A549 (cell line): ENCODE data around the gene RYR1. TPM values are rescaled to one million over a fixed set of nuclear protein-coding genes. Genes with fewer than 3 reads are reported as not detected.

ENCODE experiments used
- ATAC-seq, 2 experiments: fragments of 200-7000 bp in 1 of 2; fragments of >200 bp in 1 of 2; cut with Nextera tagmentation in 1 of 2; cut with Tn5 transposase in 1 of 2; 3 replicates each; pipeline versions ENCODE4 v1.8.0 to v1.9.1; 2018 to 2020; ENCODE audit warnings: mild to moderate bottlenecking in 1 of 2, moderate library complexity in 1 of 2
- CTCF ChIA-PET: fragments of 300-600 bp; sonication (Branson Sonifier 250); formaldehyde crosslinking; extraction: SDS; loops from one replicate; lab custom pipeline; 2021; ENCODE audit warnings: antibody characterized with exemption, inconsistent platforms; lab: Yijun Ruan, JAX
- POLR2A ChIA-PET: fragments of 350-600 bp; formaldehyde crosslinking; extraction: SDS; loops from one replicate; lab custom pipeline; 2021; ENCODE audit warnings: antibody characterized with exemption, inconsistent platforms; lab: Yijun Ruan, JAX
- DNase-seq, 2 experiments: peaks; one replicate each; pipeline versions ENCODE4 v3.0.0 to v3.0.0-alpha.2; 2011 to 2016; ENCODE audit warnings: low read depth in 1 of 2, low spot score in 1 of 2
- FAIRE-seq: peaks from 2 replicates; lab custom pipeline; 2011; peaks lifted over from hg19 to GRCh38; lab: Jason Lieb, UNC
- H3K27ac ChIP-seq, 2 experiments: fragments of >200 bp; sonication (Bioruptor Twin); formaldehyde crosslinking; 3 replicates each; pipeline ENCODE4 v1.5.1; 2016 to 2017
- H3K4me1 ChIP-seq: fragments of >200 bp; sonication (Bioruptor Twin); formaldehyde crosslinking; 3 replicates; pipeline ENCODE4 v1.6.1; 2016
- H3K4me2 ChIP-seq: fragments of >200 bp; sonication (Bioruptor Twin); formaldehyde crosslinking; 3 replicates; pipeline ENCODE4 v1.6.1; 2016
- H3K4me3 ChIP-seq: fragments of >200 bp; sonication (Bioruptor Twin); formaldehyde crosslinking; 3 replicates; pipeline ENCODE4 v1.5.1; 2016
- H3K9me3 ChIP-seq: fragments of >200 bp; sonication (Bioruptor Twin); formaldehyde crosslinking; 3 replicates; pipeline ENCODE4 v1.6.1; 2016
- ATOH8 ChIP-seq: fragments of 250-450 bp; sonication (Bioruptor Pico); IDR thresholded peaks from 2 replicates; pipeline ENCODE4 v1.5.0; 2020; ENCODE audit warnings: low read depth, mild to moderate bottlenecking, moderate library complexity
- CEBPB ChIP-seq, 2 experiments: fragments of >200 bp in 1 of 2; sonication (Bioruptor Twin) in 1 of 2; formaldehyde crosslinking in 1 of 2; IDR thresholded peaks; 2 replicates each; pipeline ENCODE4 v1.6.1; 2012 to 2016
- CHD4 ChIP-seq: fragments of 200-600 bp; sonication (generic); IDR thresholded peaks from 2 replicates; pipeline ENCODE4 v1.6.1; 2016; ENCODE audit warnings: antibody characterized with exemption, mild to moderate bottlenecking, borderline replicate concordance
- EHMT2 ChIP-seq: fragments of 200-600 bp; sonication (generic); IDR thresholded peaks from 2 replicates; pipeline ENCODE4 v1.6.1; 2016; ENCODE audit warnings: antibody characterized with exemption, low read depth, mild to moderate bottlenecking, moderate library complexity
- EP300 ChIP-seq, 2 experiments: fragments of >200 bp; sonication (Bioruptor Twin); formaldehyde crosslinking; IDR thresholded peaks; 2 replicates in 1 of 2; 3 replicates in 1 of 2; pipeline ENCODE4 v1.6.1; 2016 to 2017
- FOSL2 ChIP-seq, 2 experiments: fragments of 450-650 bp in 1 of 2; fragments of >200 bp in 1 of 2; sonication (Bioruptor Twin) in 1 of 2; formaldehyde crosslinking; IDR thresholded peaks; 2 replicates each; pipeline versions ENCODE4 v1.5.0 to v1.6.1; 2016 to 2020; ENCODE audit warnings: mild to moderate bottlenecking in 1 of 2, moderate library complexity in 1 of 2
- FOXS1 ChIP-seq: fragments of 250-450 bp; sonication (Bioruptor Pico); IDR thresholded peaks from 2 replicates; pipeline ENCODE4 v1.5.0; 2020; ENCODE audit warnings: mild to moderate bottlenecking, moderate library complexity
- GATA3 ChIP-seq: IDR thresholded peaks from 2 replicates; pipeline ENCODE4 v1.6.1; 2012; ENCODE audit warnings: borderline replicate concordance
- HMGXB4 ChIP-seq: fragments of 250-450 bp; sonication (Bioruptor Pico); IDR thresholded peaks from 2 replicates; pipeline ENCODE4 v1.5.0; 2021; ENCODE audit warnings: mild to moderate bottlenecking, moderate library complexity, borderline replicate concordance
- HOXA7 ChIP-seq: fragments of 250-450 bp; sonication (Bioruptor Pico); IDR thresholded peaks from 2 replicates; pipeline ENCODE4 v1.5.0; 2020; ENCODE audit warnings: mild to moderate bottlenecking, moderate library complexity
- HOXB13 ChIP-seq: fragments of 250-450 bp; sonication (Bioruptor Pico); IDR thresholded peaks from 2 replicates; pipeline ENCODE4 v1.5.0; 2020; ENCODE audit warnings: low read depth, mild to moderate bottlenecking, moderate library complexity
- HOXB5 ChIP-seq: fragments of 250-450 bp; sonication (Bioruptor Pico); IDR thresholded peaks from 2 replicates; pipeline ENCODE4 v1.5.0; 2020; ENCODE audit warnings: mild to moderate bottlenecking, moderate library complexity
- KDM1A ChIP-seq: fragments of 200-600 bp; sonication (generic); IDR thresholded peaks from 2 replicates; pipeline ENCODE4 v1.6.1; 2016; ENCODE audit warnings: low read depth, mild to moderate bottlenecking
- MAFK ChIP-seq: fragments of 450-650 bp; IDR thresholded peaks from 2 replicates; pipeline ENCODE4 v1.6.1; 2014; ENCODE audit not compliant: partially characterized antibody
- MAX ChIP-seq: IDR thresholded peaks from 2 replicates; pipeline ENCODE4 v1.6.1; 2012
- NPAS2 ChIP-seq: fragments of 250-450 bp; sonication (Bioruptor Pico); IDR thresholded peaks from 2 replicates; pipeline ENCODE4 v1.8.0; 2022; ENCODE audit warnings: mild to moderate bottlenecking, moderate library complexity, borderline replicate concordance
- NR3C1 ChIP-seq: fragments of >200 bp; sonication (Bioruptor Twin); formaldehyde crosslinking; IDR thresholded peaks from 3 replicates; pipeline ENCODE4 v1.6.1; 2017
- PBX3 ChIP-seq: IDR thresholded peaks from 2 replicates; pipeline ENCODE4 v1.6.1; 2012
- POLR2A ChIP-seq: IDR thresholded peaks from 2 replicates; pipeline ENCODE4 v1.6.1; 2012; ENCODE audit warnings: mild to moderate bottlenecking, low read length
- RARB ChIP-seq: fragments of 250-450 bp; sonication (Bioruptor Pico); IDR thresholded peaks from 2 replicates; pipeline ENCODE4 v1.8.0; 2021; ENCODE audit warnings: mild to moderate bottlenecking, moderate library complexity
- RNF2 ChIP-seq: fragments of 200-600 bp; sonication (generic); IDR thresholded peaks from 2 replicates; pipeline ENCODE4 v1.6.1; 2016; ENCODE audit warnings: low read depth, mild to moderate bottlenecking, antibody characterized with exemption, moderate library complexity, borderline replicate concordance
- SREBF2 ChIP-seq: fragments of 450-650 bp; IDR thresholded peaks from 2 replicates; pipeline ENCODE4 v1.6.1; 2014; ENCODE audit warnings: mild to moderate bottlenecking, moderate library complexity
- TFCP2L1 ChIP-seq: fragments of 250-450 bp; sonication (Bioruptor Pico); IDR thresholded peaks from 2 replicates; pipeline ENCODE4 v1.5.0; 2021; ENCODE audit warnings: mild to moderate bottlenecking
- USF2 ChIP-seq: fragments of 450-650 bp; IDR thresholded peaks from 2 replicates; pipeline ENCODE4 v1.6.1; 2014; ENCODE audit warnings: antibody characterized with exemption
- ZSCAN20 ChIP-seq: fragments of 250-450 bp; sonication (Bioruptor Pico); IDR thresholded peaks from 2 replicates; pipeline ENCODE4 v1.8.0; 2022; ENCODE audit warnings: mild to moderate bottlenecking, moderate library complexity
- whole genome bisulfite sequencing: methylation state at CpG from one replicate; pipeline ENCODE4 v1.1.6; 2017; ENCODE audit errors: missing lambda C conversion rate; 5-methylcytosine and 5-hydroxymethylcytosine counted together
- polyA plus RNA-seq, 4 experiments: library from polyadenylated mRNA; depleted of rRNA in 3 of 4; stranded (reverse); fragments of >200 nt; fragmentation: RNase III in 1 of 4; extraction: RNeasy Plus Mini Kit Qiagen cat#74134 plus additional on column Dnase treatment in 1 of 4; gene quantifications; 2 replicates in 3 of 4; 3 replicates in 1 of 4; pipeline ENCODE4 v1.2.3, GENCODE V29; 2011 to 2017

The RYR1 gene
- polyA plus RNA-seq, 2 of the 4 experiments (the other 2 are of a cell fraction), result 1.4 to 3.1 TPM

- TF ChIP-seq FOSL2 (IDR thresholded peaks at IDR 0.05) (no peak), FOSL2 (CRISPR knock-in tag; IDR thresholded peaks at IDR 0.05) (no peak), RARB (CRISPR knock-in tag) (no peak), MAX (peak; percentile 96), HMGXB4 (CRISPR knock-in tag) (peak; percentile 81), SREBF2 (no peak), HOXB13 (0 out of 2 replicates have a peak, but pooled peaks have one; percentile 25), CHD4 (no peak), EP300 (IDR thresholded peaks at IDR 0.05) (no peak), CEBPB (IDR thresholded peaks at IDR 0.05) (no peak)
Measured at GRCh38 chr19:38402967-38403674, 30.4 kb upstream of the RYR1 start, which contains the start of gene FAM98C (continued).

- Histone ChIP-seq H3K9me3 (no peaks in the 10 kb centered on the region), H3K4me1 (peaks cover 10% of the 10 kb centered on the region), H3K4me3 (no peak overlapping the region), H3K4me2 (no peak overlapping the region), H3K27ac (no peak overlapping the region)
- FAIRE-seq (no peak), ATAC-seq (no peak), DNase-seq (no peak)
- TF ChIP-seq EHMT2, result no peak
- TF ChIP-seq TFCP2L1 (CRISPR knock-in tag), result no peak
- TF ChIP-seq NR3C1, result no peak
- TF ChIP-seq FOSL2 (IDR thresholded peaks at IDR 0.05), result no peak
- TF ChIP-seq FOSL2 (CRISPR knock-in tag; IDR thresholded peaks at IDR 0.05), result no peak
- no peak for TF ChIP-seq ZSCAN20 (CRISPR knock-in tag)
- TF ChIP-seq HOXB5, result no peak
- TF ChIP-seq HOXA7, result no peak
- no peak for TF ChIP-seq ATOH8 (CRISPR knock-in tag)
- no peak for TF ChIP-seq KDM1A
- no peak for TF ChIP-seq GATA3
- TF ChIP-seq MAFK, result no peak
- TF ChIP-seq USF2, result no peak
- TF ChIP-seq FOXS1 (CRISPR knock-in tag), result no peak
- no peak for TF ChIP-seq NPAS2 (CRISPR knock-in tag)
- no peak for TF ChIP-seq RNF2
- no peak for TF ChIP-seq EP300 (IDR thresholded peaks at IDR 0.05)
- no peak for TF ChIP-seq SREBF2
- no peak for TF ChIP-seq PBX3
- TF ChIP-seq POLR2A, result no peak
- ChIA-PET CTCF (interaction anchor here (0.5 to 14.1 kb wide), 22 partner anchors 9 to 572 kb away, joined by 3 to 254 read pairs (median 21); partner anchors contain the start of genes EIF3K, GGN, MAP4K1 and MRPS12), POLR2A (interaction anchor here (1.0 kb wide), 1 partner anchor 228 kb away, joined by 3 read pairs; no protein-coding TSS in a partner anchor)
- WGBS, result 93% methylated on average over 6 of the region's 6 CpGs
Measured at GRCh38 chr19:38404858-38405257, 28.6 kb upstream of the RYR1 start.
